Stimulated activated CD4-positive, alpha-beta T cell treated with anti-CD3 and anti-CD28 coated beads, Interleukin-2, amount 100 ng/mL, for 24 hours (primary cell): ENCODE measurements around the gene RBM8A.
A peak's percentile ranks its signal among the peaks of the same experiment; 100 is the strongest.

Source experiments
- DNase-seq, 2 donors: peaks; one replicate each; pipeline ENCODE4 v3.0.0-alpha.2; 2020

RBM8A gene

DNA sequence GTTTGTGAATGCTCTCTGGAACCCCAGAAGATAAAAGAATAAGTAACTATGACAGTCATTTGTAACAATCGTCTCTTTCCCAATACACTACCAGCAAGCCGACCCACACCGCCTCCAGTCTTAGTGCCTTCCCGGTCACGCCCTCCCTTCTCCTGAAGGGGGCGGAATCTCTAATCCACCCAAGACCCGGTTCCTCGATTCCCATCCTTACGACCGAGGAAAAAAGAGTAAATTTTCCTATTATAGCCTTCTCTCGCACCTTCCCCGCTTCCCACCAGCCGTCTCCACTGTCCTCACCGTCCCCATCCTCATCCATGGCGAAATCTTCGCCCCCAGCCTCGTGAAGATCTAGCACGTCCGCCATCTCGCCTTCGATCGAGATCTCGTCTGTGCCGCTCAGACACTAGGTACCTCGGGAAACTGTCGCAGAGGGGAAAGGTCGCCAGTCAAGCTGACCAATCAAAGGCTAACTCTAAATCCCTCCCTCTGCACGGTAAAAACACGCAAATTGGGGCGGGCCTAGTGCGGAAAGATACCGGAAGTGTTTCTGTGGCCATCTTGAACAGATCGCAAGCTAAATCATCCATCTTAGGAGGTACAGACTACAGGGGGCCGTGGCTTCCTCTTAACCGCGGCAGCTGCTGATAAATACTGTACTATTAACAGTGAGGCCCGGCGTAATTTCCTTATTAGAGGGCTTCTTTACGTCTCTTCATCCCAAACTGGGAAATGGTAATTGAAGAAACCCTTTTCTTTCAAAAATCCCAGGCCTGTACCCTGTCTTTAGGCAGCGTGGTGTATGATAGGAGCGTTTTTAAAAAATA is at the start of gene RBM8A:
Gene RBM8A (minus strand): TSS at position 422 of the 824 bp plus-strand sequence. CDS start 58 bp downstream, at position 364.
- peak; percentile 89 to 92 for DNase-seq

DNA sequence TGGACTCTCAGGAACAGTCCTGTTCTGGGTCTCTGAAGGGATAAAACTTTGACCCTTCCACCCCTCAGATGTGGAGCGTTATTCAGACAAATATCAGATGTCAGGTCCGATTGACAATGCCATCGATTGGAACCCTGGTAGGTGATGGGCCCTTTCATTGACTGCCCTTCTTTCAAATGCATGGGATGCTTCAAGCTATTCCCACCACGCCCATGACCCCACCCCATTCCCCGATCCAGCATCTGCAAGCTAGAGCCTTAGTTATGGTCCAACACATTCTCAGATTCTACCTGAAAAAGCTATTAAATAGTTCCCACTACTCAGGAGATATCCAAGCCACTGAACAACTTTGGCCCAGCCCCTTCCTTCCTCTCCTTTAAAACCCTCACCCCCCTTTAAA is 49.7 kb upstream of the RBM8A start:
- DNase-seq = no peak

- no peak for DNase-seq
These were observed 47.9 kb upstream of the RBM8A start for GRCh38 chr1:145975216-145975615.

GRCh38 chr1:145974721-145975120 is 47.4 kb upstream of the RBM8A start:
- DNase-seq = no peak

DNA sequence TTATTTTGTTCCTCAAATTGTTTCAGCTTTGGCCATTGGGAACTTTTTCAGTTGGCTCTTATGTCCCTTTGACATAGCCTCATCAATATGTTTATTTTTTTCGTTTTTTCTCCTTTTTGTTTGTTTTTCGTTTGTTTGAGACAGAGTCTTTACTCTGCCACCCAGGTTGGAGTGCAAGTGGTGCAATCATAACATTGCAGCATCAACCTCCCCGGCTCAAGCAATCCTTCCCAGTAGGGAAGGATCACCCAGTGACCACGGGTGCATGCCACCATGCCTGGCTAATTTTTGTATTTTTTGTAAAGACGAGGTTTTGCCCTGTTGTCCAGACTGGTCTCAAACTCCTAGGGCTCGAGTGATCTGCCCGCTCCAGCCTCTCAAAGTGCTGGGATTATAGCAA is 45.3 kb upstream of the RBM8A start:
- no peak for DNase-seq

DNA sequence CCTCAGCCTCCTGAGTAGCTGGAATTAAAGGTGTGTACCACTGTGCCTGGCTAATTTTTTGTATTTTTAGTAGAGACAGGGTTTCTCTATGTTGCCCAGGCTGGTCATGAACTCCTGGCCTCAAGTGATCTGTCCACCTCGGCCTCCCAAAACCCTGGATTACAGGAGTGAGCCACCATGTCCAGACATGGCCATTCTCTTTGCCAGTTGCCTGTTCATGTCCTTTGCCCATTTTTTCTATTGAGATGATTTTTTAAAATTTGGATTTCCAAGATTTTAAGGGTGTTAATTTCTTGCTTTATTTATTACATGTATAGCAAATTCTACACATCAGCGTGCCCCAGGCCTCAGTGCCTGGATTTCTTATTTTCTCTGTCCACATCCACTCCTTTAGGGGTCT is 40.0 kb upstream of the RBM8A start:
- no peak for DNase-seq

- no peak for DNase-seq
These were observed 37.9 kb upstream of the RBM8A start for GRCh38 chr1:145965119-145965744.

GRCh38 chr1:145964328-145965118 is 37.2 kb upstream of the RBM8A start, which contains the start of the genes ANKRD34A and POLR3GL:
TSS of gene ANKRD34A (minus strand) at chr1:145964575. CDS start at chr1:145961759, 2,816 bp downstream.
TSS of gene POLR3GL (plus strand) at chr1:145964690. CDS start at chr1:145974866, 10,176 bp downstream.
- DNase-seq = peak; percentile 91 to 92

GRCh38 chr1:145963265-145964019 is 36.2 kb upstream of the RBM8A start:
- no peak for DNase-seq

GRCh38 chr1:145962157-145963102 is 35.1 kb upstream of the RBM8A start:
- peak; percentile 46 to 57 for DNase-seq

DNA sequence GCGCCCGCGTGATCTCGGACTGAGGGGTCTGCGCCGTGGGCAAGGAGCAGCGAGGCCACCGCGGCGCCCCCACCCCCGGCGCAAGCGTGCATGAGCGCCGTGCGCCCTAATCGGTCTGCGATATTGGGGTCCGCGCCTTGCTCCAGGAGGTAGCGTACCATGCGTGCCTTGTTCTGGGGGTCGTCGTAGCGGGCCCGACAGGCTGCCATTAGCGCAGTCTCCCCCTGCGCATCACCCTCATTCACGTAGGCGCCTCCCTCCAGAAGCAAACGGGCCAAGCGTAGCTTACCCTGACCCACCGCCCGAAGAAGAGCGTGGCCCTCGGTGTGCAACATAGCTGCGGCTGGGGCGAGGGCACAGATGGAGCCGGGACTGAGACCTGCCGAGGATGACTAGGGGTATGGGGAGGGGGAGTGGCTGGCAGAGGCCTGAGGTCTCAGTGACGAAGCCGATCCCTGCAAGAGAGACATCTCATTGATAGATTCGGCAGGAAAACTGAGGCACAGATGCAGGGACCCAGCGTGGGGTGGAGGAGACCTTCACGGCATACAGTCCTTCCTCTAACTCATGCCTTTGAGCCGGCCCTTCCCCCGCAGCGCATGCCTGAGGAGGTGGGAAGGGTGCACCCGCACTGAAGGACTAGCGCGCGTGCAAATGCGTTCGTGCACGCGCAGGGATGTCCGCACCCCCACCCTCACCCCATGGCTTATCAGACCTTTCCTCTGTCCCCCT is 34.3 kb upstream of the RBM8A start:
- peak; percentile 68 to 77 for DNase-seq

DNA sequence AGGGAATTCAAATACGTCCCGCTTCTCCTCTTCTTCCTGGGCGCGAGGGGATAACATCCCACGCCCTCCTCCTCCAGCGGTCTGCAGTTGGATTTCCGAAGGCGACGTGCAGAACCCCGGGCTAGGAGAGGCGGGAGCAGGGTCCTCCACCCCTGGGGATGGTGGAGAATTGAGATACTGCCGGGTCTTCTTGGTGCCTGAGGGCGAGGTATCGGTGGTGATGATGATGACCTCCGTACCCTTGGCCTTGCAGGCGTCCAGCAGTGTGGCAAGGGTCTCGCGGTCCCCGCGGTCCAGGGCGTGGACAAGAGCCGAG is 33.8 kb upstream of the RBM8A start:
- DNase-seq = no peak

GRCh38 chr1:145960468-145961108 is 33.3 kb upstream of the RBM8A start:
- peak; percentile 55 to 63 for DNase-seq

- no peak for DNase-seq
These were observed 32.7 kb upstream of the RBM8A start for GRCh38 chr1:145959957-145960467.

DNA sequence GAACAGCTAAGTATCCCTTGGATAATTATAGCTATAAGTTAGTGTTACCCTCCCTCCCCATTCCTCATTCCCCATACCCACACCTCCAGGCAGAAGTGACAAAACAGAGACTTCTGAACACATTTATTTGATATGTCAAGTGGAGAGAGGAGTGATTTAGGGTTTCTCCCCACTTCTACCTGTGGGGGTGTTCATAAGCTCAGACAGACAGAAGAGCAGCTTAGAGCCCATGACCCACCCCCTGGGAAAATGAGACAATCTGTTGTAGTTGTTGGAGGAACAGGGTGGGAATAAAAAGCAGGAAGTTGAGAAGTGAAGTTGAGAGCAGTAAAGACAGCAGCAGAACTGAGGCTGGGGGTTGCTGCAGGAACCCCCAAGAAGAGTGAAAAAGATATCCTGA is 32.0 kb upstream of the RBM8A start:
- DNase-seq = no peak

- no peak for DNase-seq
These were observed 31.4 kb upstream of the RBM8A start for GRCh38 chr1:145958734-145959133.

DNA sequence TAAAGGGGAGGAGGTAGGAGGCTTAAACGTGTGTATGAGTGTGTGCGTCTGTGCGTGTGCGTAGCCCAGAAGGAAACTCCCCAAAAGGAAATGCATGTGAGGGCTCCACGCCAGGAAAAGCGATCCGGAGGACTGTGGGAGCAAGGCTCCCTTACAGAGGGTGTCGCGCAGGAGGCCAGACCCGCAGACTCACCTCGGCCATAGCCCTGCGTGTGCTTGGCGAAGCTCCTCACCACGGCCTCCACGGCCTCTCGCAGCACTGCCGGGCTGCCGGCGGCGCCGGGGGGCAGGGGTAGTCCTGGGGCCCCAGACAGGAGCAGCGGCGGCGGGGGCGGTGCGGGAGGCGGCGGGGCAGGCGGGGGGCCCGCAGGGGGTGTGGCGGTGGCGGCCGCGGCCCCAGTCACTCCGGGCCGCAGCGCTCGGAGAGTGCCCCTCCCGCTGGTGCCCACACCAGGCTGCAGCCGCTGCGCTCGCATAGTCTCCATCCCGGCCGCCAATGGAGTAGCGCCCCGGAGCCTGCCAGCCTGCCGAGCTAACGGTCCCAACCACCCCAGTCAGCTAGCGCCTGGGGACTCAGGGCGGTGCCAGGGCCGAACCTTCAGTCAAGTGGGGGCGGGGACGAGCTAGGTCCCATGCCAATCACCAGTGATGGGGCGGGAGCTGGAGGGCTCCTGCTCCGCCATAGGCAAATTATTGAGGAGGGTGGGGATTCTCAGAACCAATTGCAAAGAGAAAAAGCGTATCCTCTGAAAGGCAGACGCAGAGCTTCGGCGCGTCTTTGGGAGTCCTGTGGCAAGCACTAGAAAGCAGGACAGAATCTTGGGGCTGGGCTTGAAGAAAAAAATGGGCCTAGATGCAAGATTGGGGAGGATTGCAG is 30.4 kb upstream of the RBM8A start, which contains the start of gene LIX1L:
Gene LIX1L (minus strand): TSS at position 575 of the 877 bp plus-strand sequence. CDS start 90 bp downstream, at position 485.
- peak; percentile 95 for DNase-seq

- DNase-seq = no peak
These were observed 29.6 kb upstream of the RBM8A start for GRCh38 chr1:145956781-145957442.
